Umbilical cord (tissue), 2 donors: ENCODE data around the gene TP53AIP1. TPM values are rescaled to one million over a fixed set of nuclear protein-coding genes. Genes with fewer than 3 reads are reported as not detected.

Experiments
- DNase-seq: peaks from one replicate; pipeline ENCODE4 v3.0.0-alpha.2; 2015; ENCODE audit warnings: low spot score
- total RNA-seq: library from RNA; depleted of rRNA; stranded (reverse); fragments of >200 nt; gene quantifications from one replicate; pipeline ENCODE4 v1.2.3, GENCODE V29; 2014; ENCODE audit warnings: low replicate concordance; ENCODE audit not compliant: insufficient read depth

Gene TP53AIP1, protein sequence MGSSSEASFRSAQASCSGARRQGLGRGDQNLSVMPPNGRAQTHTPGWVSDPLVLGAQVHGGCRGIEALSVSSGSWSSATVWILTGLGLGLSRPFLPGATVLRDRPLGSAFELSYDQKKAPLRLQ
- 3.4 TPM for total RNA-seq

DNA sequence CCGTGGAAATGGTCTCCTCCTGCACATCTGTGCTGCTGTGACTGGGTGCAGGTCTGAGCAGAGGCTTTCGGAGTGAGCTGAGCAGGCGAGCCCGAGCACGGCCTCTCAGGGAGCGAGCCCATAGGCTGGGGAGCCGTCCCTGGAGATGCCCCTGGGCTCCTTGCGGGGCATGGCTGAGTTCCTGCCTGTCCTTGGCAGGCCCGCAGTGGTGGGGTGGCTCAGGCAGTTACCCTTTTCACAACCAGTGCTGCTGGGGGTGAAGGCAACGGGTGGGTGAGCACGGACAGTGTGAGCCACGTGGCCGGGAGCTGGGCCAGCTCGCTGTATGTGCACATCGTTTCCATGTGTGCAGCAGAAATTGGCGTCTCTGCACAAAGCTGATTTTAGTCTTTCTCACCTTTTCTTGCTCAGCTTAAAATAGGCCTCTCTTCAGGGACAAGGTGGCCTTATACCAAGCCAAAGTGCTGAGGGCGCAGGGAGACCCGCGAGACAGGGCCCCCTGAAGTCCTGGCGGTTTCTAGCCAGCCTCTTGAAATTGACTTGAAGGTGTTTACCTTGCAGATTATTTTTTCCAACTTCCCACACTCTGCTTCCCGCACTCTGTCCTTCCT lies at the start of gene TP53AIP1:
Gene TP53AIP1, minus strand, starts transcription at position 55 of the 611 bp plus-strand sequence. CDS start 5,053 bp downstream, outside the sequence.
- DNase-seq = no peak

DNA sequence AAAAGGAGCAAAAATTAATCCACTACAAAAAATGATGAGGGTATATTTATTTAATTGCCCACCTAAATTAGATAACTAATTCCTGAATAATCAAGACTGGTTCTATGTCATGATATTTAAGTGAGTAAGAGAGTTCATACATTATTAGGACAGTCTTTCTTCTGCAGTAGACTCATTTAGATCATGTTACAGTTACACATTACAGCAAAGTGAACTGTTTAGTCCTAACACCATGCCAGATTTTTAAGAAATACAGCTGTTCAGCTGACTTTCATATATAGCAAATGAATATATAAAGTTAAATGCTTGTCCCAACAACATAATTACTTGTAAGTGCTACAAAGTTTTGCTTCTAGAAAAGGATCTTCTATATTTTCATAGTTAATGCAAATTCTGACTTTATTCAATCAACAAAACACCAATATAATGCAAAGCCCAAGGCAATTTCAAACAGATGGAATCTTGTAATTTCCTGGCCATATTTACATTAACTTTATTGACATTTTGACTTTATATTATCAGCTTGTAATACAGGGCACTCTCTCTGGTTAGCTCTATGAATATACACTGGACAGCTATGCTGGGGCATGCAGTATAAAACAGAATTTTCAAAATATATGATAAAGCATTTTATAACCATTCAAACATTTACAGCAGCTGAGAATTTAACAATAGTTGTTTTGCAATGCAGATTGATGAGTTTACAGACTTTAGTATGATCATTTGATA lies 45.7 kb upstream of the TP53AIP1 start:
- DNase-seq = no peak

DNA sequence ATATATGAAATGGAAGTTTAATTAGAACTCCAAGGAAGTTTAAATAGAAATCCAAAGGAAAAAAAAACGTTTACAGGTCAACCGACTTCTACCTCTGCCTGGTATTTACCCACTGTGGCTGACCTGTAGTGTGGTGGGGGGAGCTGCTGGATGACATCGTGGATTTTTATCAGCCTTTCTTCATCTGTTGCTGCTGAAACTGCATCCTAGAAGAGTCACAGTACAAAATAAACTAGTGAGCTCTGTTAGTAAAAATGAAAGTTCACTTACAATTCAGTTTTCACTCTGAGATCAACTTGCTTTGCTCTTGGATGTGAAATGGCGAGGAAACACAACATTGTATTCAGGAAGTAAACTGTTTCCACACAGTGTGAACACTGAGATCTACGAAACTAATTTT lies 43.2 kb upstream of the TP53AIP1 start:
- no peak for DNase-seq

DNA sequence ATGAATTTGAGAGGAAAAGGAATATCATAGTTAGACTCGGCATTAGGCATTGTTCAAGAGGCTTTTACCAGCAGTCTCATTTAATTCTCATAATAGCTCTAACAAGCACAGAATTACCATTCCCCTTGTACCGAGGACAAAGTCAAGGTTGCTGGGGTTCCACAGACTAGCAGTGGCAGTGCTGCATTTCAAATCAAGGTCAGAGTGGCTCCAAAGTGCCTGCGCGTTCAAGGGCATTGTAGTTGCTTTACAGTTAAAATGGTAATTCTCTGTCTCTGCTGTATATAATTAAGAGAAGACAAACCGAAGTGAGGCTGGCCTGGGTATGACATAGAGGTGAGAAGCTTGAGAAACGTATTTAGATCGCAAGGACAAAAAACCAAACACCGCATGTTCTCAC lies 40.4 kb upstream of the TP53AIP1 start:
- DNase-seq = no peak

DNA sequence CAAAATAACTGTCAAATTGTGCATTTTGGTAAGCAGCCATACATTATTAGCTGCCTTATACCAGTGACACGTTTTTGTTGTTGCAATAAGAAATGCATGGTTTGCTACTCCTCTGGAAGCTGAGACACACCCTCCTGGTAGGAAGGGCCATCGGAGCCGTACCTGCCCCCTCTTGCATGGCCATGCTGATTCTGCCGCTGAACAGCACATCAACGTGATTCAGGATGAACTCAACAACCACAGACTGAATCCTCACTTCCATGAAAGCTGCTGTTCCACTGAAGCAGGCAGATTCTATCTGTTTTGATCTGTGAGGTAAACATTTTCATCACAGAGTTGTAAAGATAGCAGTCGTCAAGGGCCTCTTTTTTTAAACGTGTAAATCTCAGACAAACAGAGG lies 38.6 kb upstream of the TP53AIP1 start:
- no peak for DNase-seq

DNA sequence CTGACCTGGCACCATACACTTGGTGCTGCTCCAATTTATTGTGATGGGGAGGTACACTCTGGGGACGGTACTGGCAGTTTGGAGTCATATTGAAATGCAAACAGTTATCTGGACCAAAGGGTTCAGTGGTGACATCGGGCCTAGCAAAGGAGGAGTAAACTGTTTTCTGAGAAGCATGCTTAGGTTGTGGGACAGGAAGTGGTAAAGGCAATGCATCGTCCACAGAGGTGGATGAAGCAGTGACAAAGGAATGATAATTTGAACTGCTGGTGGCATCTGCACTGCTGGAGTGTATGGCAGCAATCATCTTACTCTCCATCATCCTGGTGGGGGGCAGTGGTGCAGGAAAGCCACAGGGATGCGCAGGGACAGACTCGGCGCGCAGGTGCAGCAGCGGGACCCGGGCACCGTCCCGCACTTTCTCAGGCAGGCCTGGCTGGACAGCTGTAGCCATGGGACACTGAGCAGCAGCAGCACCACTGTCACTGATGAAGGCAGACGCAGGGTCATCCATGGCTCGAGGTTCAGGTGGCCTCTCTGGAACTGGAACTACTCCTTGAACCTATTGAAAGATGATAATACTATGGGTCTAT lies 28.0 kb upstream of the TP53AIP1 start:
- no peak for DNase-seq

DNA sequence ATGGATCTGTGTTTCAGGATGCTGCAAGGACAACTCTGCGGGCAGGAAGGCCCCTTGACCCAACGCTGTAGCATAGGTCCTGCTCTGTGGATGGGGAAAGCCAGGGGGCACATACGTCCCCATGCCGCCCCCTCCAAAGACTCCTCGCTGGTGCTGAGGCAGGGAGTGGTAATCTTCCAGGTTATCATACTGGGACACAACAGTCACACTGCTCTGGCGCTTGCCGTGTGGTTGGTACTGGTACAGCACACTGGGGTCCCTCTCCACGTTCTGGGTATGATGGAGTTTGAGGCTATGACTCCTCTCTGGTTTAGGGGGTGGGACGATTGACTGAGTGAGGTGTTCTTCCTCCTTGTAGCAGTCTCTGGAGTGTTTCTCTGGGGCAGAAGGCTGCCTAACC lies 26.2 kb upstream of the TP53AIP1 start:
- no peak for DNase-seq

DNA sequence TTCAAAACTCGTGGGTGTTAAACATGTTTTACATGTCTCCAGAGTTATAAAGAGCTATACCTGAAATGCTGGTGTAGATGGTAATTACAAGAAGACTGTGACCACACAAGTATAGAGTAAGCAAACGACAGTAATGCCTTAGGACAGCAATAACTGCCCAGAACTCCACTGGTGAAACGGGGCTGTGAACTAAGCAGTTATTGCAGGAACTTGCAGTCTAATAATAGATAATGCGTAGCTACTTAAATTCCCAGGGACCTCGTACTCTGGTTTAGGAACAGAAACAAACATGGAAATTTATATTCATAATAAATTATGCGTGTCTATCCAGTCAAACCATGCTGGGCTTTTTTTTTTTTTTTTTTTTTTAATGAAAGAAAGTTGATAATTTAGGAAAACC lies 24.9 kb upstream of the TP53AIP1 start:
- no peak for DNase-seq

DNA sequence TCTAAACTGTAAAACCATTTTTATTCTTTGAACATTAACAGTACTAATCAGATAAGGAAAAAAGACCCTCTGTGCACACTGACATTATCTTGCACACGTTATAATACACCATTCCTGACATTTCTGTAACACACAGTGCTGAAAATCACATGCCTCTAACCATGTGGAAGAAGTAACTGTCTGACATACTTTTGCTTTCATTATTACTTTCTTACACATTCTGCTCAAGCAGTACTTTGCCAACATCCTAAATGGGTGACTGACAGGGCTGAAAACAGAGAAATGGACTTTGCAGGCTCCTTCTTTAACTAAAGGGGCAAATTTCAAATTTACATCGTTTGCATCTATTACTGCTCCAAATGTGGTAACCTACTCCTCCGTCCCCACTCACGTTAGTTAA lies 22.8 kb upstream of the TP53AIP1 start:
- no peak for DNase-seq

DNA sequence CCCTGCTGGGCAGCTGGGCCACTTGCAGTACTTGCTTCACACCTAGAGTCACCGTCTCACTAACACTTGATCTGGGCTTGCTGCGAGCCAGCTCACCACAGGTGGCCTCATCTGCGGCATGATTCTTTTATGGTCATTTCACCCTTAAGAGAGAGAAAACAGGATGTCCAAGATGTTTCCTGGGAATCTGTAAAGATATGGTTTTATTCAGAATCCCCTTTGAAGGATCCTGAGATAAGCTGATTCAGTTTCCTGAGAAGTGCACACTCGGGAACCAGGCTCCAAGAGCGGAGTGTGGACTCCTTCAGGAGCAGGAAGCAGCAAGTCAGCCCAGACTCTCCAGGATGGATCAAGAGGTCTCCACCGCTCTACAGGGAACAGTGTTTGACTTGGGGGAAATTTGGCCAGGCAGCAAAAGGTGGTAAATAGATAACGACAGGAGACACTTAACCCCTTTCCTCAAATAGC lies 21.8 kb upstream of the TP53AIP1 start:
- no peak for DNase-seq

DNA sequence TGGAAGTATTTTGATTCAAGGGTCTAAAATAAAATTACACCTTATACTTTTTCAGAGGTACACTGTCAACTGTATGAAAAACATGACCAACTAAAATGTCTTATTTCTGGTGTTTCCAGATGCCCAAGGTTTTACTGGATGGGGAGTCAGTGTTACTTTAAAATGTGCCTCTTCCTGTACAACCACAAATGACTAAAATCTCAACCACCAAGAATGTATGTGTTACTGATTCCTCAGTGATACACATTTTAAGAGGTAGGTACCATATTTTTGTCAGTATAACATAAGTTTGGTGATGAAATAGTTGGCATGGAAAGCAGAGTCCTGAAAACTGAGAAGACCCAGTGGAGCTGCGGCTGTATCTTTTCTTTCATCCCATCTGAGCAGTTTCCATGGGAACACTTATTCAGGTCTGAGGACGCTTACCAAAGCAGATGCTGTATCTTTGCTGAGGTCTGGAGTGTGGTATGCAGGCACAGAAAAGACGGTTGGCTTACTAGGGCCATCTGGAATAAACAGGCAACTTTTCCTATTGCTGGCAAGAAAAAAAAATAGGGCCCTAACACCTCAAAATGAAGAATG lies 21.2 kb upstream of the TP53AIP1 start:
- DNase-seq = peak; percentile 73

DNA sequence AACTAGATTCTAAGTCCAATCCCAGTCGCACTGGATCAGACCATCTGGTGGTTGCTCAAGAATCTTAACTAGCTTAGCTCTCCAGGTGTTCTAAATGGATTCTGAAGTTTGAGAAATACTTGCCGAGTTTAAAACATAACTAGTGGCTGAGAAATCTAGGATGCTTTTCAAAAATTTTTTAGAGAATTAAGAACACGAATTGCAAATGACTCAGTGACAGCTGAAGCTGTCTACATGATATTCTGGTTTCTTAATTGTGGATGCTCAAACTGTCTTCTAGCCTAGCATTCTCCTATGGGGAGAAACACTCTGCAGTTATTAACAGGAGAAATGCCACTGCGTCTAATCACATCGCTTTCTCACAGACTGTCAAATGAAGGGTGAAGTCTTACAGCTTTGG lies 20.2 kb upstream of the TP53AIP1 start:
- DNase-seq = no peak

DNA sequence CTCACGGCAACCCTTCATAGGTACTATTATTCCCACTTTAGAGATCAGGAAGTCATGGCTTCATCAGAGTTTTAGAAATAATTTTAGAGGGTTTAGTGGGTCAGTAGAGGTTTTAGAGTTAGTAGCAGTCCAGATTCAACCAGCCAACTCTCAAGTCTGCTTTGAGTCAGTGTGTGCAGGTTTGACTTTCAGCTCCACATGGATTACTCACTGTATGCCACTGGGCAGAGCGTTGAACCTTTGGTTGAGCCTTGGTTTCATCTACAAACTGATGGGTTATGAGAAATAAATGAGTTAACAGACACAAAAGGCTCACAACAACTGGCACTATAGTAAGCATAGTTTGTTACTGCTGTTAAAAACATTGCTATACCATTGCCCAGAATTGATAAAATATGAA lies 19.0 kb upstream of the TP53AIP1 start:
- no peak for DNase-seq

DNA sequence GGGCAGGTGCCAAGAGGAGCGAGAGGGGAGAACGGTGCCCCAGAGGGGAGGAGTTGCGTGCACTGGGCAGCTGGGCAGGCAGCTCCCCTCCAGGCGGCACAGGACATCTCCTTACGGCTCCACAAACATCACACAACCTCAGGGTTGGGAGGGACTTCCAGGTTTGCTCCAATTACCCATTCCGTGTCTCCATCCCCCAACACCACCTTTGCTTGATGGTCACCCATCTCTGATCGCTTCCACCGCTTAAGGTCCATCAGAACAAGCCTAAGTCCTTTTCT lies 14.5 kb upstream of the TP53AIP1 start:
- DNase-seq = no peak

DNA sequence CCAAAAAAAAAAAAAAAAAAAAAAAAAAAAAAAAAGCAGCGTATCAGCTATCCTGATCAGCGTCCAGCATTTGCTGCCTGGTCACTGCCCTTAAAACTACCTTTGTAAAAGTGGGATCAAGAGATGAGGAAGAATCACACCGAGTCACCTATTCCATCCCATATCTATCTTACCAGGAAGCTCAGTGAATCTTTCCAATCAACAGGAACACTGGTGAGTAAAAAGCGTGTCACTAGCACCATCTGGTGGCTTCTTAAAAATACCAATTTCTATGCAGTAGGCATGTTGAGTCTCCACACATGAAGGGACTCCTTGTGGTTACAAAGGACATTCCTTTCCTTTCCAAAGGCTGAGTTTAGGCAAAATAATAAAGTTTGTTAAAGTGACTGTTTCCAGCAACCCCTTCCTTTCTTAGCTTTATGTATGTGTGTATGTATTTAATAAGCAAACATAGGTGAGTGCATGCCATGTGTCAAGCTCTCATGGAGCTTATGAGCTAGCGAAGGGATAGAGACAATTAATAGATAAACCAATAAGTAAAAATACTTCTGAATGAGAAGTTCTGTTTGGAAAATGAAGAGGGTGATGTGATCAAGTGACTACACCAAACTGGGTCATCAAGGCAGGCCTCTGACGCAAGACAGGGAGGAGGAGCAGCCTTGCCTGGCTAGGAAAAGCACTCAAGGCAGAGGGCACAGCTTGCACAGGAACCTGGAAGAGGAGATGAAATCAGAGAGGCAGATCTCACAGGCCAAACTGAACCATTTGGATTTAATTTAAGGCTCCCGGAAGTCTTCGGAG lies 13.9 kb upstream of the TP53AIP1 start:
- DNase-seq = peak; percentile 85

DNA sequence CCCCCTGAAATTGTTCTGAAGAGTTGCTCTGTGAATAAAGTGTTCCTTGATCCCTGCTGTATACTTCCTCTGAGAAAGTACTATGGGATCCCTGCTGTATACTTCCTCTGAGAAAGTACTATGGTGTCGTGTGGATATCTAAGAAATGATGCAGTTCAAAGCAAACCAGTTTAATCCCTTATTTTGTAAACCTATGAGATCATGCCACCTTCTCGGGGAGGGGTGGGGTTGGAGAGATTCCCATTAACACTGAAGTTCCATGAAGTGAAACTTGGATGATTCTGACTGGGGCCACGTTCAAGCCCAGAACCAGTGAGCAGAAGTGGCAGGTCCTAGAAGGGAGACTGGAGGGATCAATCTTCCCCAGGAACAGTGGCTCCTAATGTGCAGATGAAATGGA lies 13.0 kb upstream of the TP53AIP1 start:
- no peak for DNase-seq

DNA sequence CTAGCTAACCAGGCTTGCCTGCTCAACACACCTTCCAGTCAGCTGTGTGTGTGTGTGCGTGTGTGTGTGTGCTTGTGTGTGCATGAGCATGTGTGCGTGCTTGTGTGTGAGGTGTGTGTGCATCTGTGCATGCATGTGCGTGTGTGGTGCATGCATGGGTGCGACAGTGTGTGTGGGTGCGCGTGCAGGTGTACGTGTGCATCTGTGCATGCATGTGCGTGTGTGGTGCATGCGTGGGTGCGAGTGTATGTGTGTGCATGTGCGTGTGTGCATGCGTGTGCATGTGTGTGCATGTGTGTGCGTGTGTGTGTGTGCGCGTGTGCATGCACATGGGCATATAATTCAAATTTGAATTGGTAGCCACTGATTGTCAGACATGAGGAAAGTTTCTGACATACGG lies 10.5 kb upstream of the TP53AIP1 start:
- no peak for DNase-seq

DNA sequence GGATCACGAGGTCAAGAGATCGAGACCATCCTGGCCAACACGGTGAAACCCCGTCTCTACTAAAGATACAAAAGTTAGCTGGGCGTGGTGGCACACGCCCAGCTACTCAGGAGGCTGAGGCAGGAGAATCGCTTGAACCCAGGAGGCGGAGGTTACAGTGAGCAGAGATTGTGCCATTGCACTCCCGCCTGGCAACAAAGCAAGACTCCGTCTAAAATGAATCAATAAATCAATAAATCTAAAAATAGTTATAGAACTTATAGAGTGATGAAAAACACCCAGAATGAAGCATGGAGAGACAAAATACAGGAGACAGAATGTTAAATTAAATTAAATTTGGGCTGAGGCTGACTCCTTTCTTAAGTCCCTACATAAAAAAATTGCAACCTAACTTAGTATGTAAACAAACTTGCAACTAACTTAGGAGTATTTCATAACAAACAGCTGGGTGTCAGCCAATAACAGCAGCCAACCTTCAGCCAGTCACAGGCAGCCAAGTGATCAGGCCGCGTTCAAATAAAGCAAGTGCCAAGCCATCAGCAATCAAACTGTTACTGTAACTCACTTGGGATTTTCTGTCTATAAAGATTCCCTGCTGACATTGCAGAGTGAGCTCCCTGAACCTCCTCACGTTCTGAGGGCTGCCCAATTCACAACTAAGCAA lies 7.3 kb upstream of the TP53AIP1 start:
- DNase-seq = no peak

DNA sequence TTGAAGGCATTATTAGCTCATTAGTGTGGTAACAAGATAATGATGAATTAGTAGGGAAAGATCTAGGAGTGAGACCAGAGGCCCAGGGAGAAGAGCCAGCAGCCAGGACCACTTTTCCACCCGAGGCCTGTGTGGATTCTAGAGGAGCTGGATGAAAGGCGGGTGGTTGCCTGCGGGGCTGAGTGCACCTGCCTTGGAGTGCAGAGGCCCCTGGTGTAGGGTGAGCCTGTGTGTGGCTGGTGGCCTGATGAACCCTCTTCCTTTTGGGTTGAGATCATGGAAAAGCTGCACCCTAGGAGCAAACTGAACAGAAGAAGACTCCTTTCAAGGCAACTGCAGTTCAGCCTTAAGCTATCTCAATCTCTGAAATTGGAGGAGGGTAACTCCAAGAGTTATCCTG lies 5.9 kb upstream of the TP53AIP1 start:
- no peak for DNase-seq

DNA sequence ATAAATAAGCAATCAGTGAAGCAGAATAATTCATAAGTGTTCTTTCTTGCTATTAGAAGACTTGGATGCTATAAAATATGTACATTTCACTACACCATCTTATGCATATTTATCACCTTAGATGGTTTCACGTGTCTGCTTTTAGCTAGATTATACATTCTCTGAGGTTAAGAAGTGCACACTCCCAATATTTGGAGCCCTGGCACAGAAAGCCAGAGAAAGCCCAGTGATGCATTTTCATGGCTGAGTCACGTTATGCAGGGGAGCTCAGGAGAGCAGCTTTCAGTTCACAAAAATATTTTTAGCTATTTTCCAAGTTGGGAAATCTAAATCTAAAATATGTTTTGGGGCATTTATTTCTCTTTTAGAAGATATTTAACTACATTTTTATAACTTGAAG lies 5.1 kb upstream of the TP53AIP1 start:
- no peak for DNase-seq

DNA sequence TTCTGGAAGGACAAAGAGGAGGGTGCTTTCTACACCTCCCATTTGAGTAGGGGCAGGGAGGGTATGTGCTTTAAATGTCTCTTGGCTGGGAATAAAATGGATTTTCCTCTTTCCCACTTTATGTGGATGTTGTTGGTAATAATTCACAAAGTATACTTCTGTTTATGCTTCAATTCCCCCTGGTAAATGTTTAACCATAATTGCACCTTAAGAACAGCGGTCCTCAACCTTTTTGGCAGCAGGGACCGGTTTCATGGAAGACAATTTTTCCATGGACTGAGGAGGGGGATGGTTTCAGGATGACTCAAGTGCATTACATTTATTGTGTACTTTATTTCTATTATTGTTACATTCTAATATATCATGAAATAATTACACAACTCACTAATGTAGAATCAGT lies 4.0 kb upstream of the TP53AIP1 start:
- DNase-seq = no peak
